Naive thymus-derived CD4-positive, alpha-beta T cell (primary cell): ENCODE results near the gene TTC34. TPM values are rescaled to one million over a fixed set of nuclear protein-coding genes. Genes with fewer than 3 reads are reported as not detected.
"Not testable (repeated sequence)": the region's sequence is repeated elsewhere in the genome, so short reads cannot be mapped to it uniquely, and the experiment has no call there.

Experiments
- ATAC-seq: fragments of 150-1000 bp; cut with Tn5 transposase; 2 replicates; pipeline ENCODE4 v1.10.0; 2021; ENCODE audit warnings: mild to moderate bottlenecking, moderate library complexity
- CTCF ChIA-PET: fragments of 350-600 bp; sonication (Branson Sonifier 250); formaldehyde crosslinking; loops from one replicate; lab custom pipeline; 2021; ENCODE audit warnings: antibody characterized with exemption; lab: Charles Lee
- POLR2A ChIA-PET: fragments of 350-600 bp; sonication (Branson Sonifier 250); formaldehyde crosslinking; loops from one replicate; lab custom pipeline; 2021; ENCODE audit warnings: antibody characterized with exemption, inconsistent platforms; lab: Charles Lee
- DNase-seq, 9 donors: peaks; one replicate each; pipeline versions ENCODE4 v3.0.0 to v3.0.0-alpha.2; 2020 to 2022; ENCODE audit warnings: mixed read lengths in 1 of 9
- H3K27ac ChIP-seq: one replicate; pipeline ENCODE4 v1.7.0; 2013; ENCODE audit warnings: mild to moderate bottlenecking, low read depth, low read length, moderate library complexity
- H3K27me3 ChIP-seq, 2 donors: one replicate each; pipeline ENCODE4 v1.7.0; 2013; ENCODE audit warnings: low read length in 2 of 2, mild to moderate bottlenecking in 2 of 2, moderate library complexity in 2 of 2; ENCODE audit not compliant: control insufficient read depth in 2 of 2, insufficient read depth in 2 of 2
- H3K36me3 ChIP-seq, 3 experiments: 1 replicate in 2 of 3; 2 replicates in 1 of 3; pipeline ENCODE4 v1.7.0; 2013; ENCODE audit warnings: low read length in 3 of 3, mild to moderate bottlenecking in 3 of 3, moderate library complexity in 1 of 3; ENCODE audit not compliant: insufficient read depth in 3 of 3, control insufficient read depth in 2 of 3
- H3K4me1 ChIP-seq, 2 donors: one replicate each; pipeline ENCODE4 v1.7.0; 2013; ENCODE audit warnings: low read length in 2 of 2, mild to moderate bottlenecking in 2 of 2, moderate library complexity in 1 of 2; ENCODE audit not compliant: control insufficient read depth in 2 of 2, insufficient read depth in 2 of 2
- H3K4me3 ChIP-seq: 2 replicates; pipeline ENCODE4 v1.7.0; 2013; ENCODE audit warnings: mild to moderate bottlenecking, low read length
- H3K9me3 ChIP-seq, 3 experiments: 1 replicate in 2 of 3; 2 replicates in 1 of 3; pipeline ENCODE4 v1.7.0; 2013; ENCODE audit warnings: low read length in 3 of 3; ENCODE audit not compliant: control insufficient read depth in 2 of 3
- H3K27ac Mint-ChIP-seq, 9 donors: one replicate each; pipeline ENCODE4 v1.8.0; 2020 to 2022; ENCODE audit warnings: mixed read lengths in 9 of 9, mild to moderate bottlenecking in 8 of 9, moderate library complexity in 5 of 9, inconsistent platforms in 2 of 9
- H3K27me3 Mint-ChIP-seq, 5 donors: one replicate each; pipeline ENCODE4 v1.8.0; 2021 to 2022; ENCODE audit warnings: mixed read lengths in 5 of 5, mild to moderate bottlenecking in 1 of 5
- H3K36me3 Mint-ChIP-seq, 5 donors: one replicate each; pipeline ENCODE4 v1.8.0; 2020 to 2022; ENCODE audit warnings: mixed read lengths in 5 of 5, mild to moderate bottlenecking in 3 of 5, inconsistent platforms in 1 of 5
- H3K4me1 Mint-ChIP-seq, 7 donors: one replicate each; pipeline ENCODE4 v1.8.0; 2020 to 2022; ENCODE audit warnings: mixed read lengths in 7 of 7, mild to moderate bottlenecking in 3 of 7, inconsistent platforms in 1 of 7
- H3K4me3 Mint-ChIP-seq, 10 donors: one replicate each; pipeline ENCODE4 v1.8.0; 2020 to 2022; ENCODE audit warnings: mild to moderate bottlenecking in 10 of 10, mixed read lengths in 10 of 10, moderate library complexity in 6 of 10, inconsistent platforms in 2 of 10
- H3K9me3 Mint-ChIP-seq, 11 donors: one replicate each; pipeline ENCODE4 v1.8.0; 2020 to 2022; ENCODE audit warnings: mixed read lengths in 11 of 11, mild to moderate bottlenecking in 4 of 11, inconsistent platforms in 1 of 11, moderate library complexity in 1 of 11
- intact Hi-C, 2 donors: fragments of 100-400 bp; cut with micrococcal nuclease; formaldehyde crosslinking; loops; one replicate each; pipeline ENCODE4 v1.15.1; 2023
- polyA plus RNA-seq, 2 donors: library from polyadenylated mRNA; unstranded; fragments of 300-500 nt; fragmentation: Illumina TruSeq; gene quantifications; one replicate each; pipeline ENCODE4 v1.2.3, GENCODE V29; 2021
- total RNA-seq, 6 experiments: library from RNA in 5 of 6; stranded (reverse) in 5 of 6; gene quantifications; 1 replicate in 5 of 6; 2 replicates in 1 of 6; pipeline ENCODE4 v1.2.3 and lab custom pipeline; 2021 to 2026

Gene TTC34
- total and polyA plus RNA-seq, 7 experiments from 2014 or later, result 0.28 to 8.0 (median 2.1) TPM

DNA sequence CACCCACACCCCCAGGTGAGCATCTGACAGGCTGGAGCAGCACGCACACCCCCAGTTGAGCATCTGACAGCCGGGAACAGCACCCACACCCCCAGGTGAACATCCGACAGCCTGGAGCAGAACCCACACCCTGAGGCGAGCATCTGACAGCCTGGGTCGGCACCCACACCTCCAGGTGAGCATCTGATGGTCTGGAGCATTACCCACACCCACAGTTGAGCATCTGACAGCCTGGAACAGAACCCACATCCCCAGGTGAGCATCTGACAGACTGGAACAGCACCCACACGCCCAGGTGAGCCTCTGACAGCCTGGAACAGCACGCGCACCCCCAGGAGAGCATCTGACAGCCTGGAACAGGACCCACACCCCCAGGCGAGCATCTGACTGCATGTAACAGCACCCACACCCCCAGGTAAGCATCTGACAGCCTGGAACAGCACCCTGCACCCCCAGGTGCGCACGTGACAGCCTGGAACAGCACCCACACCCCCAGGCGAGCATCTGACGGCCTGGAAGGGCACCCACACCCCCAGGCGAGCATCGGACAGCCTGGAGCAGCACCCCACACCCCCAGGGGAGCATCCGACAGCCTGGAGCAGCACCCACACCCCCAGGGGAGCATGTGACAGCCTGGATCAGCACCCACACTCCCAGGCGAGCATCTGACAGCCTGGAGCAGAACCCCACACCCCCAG is 113.7 kb downstream of the TTC34 start:
- H3K36me3 Mint-ChIP-seq, H3K27ac Mint-ChIP-seq, ATAC-seq, H3K9me3 Mint-ChIP-seq, H3K9me3 ChIP-seq, H3K4me1 ChIP-seq, H3K27ac ChIP-seq, H3K4me3 ChIP-seq, H3K27me3 ChIP-seq, CTCF ChIA-PET, POLR2A ChIA-PET, H3K4me3 Mint-ChIP-seq, H3K36me3 ChIP-seq, H3K4me1 Mint-ChIP-seq, intact Hi-C loops: not testable (repeated sequence)
- DNase-seq, result peak in 2 of 9 donors; percentile 17 to 20
- H3K27me3 Mint-ChIP-seq, result peaks cover 0 to 25% (median 3%) of the 10 kb centered on the region in 5 donors

DNA sequence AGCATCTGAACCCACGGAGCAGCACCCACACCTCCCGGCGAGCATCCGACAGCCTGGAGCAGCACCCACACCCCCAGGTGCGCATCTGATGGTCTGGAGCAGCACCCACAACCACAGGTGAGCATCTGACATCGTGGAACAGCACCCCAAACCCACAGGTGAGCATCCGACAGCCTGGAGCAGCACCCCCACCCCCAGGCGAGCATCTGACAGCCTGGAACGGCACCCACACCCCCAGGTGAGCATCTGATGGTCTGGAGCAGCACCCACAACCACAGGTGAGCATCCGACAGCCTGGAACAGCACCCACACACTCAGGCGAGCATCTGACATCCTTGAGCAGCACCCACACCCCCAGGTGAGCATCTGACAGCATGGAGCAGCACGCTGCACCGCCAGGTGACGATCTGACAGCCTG is 114.3 kb downstream of the TTC34 start:
- H3K4me3 ChIP-seq, intact Hi-C loops, H3K27me3 ChIP-seq, H3K9me3 ChIP-seq, ATAC-seq, H3K27ac ChIP-seq, H3K4me1 Mint-ChIP-seq, H3K4me3 Mint-ChIP-seq, H3K27ac Mint-ChIP-seq, POLR2A ChIA-PET, H3K36me3 Mint-ChIP-seq, CTCF ChIA-PET, H3K36me3 ChIP-seq, H3K4me1 ChIP-seq, H3K9me3 Mint-ChIP-seq: not testable (repeated sequence)
- DNase-seq, result peak in 1 of 9 donors; percentile 5
- peaks cover 0 to 25% (median 3%) of the 10 kb centered on the region in 5 donors for H3K27me3 Mint-ChIP-seq

DNA sequence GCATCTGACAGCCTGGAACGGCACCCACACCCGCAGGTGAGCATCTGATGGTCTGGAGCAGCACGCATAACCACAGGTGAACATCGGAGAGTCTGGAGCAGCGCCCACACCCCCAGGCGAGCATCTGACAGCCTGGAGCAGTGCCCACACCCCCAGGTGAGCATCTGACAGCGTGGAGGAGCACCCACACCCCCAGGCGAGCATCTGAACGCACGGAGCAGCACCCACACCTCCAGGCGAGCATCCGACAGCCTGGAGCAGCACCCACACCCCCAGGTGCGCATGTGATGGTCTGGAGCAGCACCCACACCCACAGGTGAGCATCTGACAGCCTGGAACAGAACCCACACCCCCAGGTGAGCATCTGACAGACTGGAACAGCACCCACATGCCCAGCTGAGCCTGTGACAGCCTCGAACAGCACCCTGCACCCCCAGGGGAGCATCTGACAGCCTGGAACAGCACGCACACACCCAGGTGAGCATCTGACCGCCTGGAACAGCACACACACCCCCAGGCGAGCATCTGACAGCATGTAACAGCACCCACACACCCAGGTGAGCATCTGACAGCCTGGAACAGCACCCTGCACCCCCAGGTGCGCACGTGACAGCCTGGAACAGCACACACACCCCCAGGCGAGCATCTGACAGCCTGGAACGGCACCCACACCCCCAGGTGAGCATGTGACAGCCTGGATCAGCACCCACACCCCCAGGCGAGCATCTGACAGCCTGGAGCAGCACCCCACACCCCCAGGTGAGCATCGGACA is 115.2 kb downstream of the TTC34 start:
- H3K4me3 Mint-ChIP-seq, H3K27ac Mint-ChIP-seq, H3K9me3 Mint-ChIP-seq, ATAC-seq, H3K9me3 ChIP-seq, H3K36me3 ChIP-seq, H3K4me1 ChIP-seq, H3K27me3 ChIP-seq, DNase-seq, H3K4me1 Mint-ChIP-seq, H3K36me3 Mint-ChIP-seq, intact Hi-C loops, H3K4me3 ChIP-seq, H3K27ac ChIP-seq, CTCF ChIA-PET, POLR2A ChIA-PET: not testable (repeated sequence)
- peaks cover 0 to 25% (median 3%) of the 10 kb centered on the region in 5 donors for H3K27me3 Mint-ChIP-seq

DNA sequence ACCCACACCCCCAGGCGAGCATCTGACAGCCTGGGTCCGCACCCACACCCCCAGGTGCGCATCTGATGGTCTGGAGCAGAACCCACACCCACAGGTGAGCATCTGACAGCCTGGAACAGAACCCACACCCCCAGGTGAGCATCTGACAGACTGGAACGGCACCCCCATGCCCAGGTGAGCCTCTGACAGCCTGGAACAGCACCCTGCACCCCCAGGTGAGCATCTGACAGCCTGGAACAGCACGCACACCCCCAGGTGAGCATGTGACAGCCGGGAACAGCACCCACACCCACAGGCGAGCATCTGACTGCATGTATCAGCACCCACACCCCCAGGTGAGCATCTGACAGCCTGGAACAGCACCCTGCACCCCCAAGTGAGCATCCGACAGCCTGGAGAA is 115.8 kb downstream of the TTC34 start:
- H3K27ac ChIP-seq, CTCF ChIA-PET, H3K36me3 Mint-ChIP-seq, ATAC-seq, H3K36me3 ChIP-seq, H3K27ac Mint-ChIP-seq, H3K27me3 ChIP-seq, H3K4me1 ChIP-seq, DNase-seq, H3K4me3 Mint-ChIP-seq, H3K9me3 Mint-ChIP-seq, POLR2A ChIA-PET, intact Hi-C loops, H3K4me3 ChIP-seq, H3K4me1 Mint-ChIP-seq, H3K9me3 ChIP-seq: not testable (repeated sequence)
- peaks cover 0 to 25% (median 3%) of the 10 kb centered on the region in 5 donors for H3K27me3 Mint-ChIP-seq

DNA sequence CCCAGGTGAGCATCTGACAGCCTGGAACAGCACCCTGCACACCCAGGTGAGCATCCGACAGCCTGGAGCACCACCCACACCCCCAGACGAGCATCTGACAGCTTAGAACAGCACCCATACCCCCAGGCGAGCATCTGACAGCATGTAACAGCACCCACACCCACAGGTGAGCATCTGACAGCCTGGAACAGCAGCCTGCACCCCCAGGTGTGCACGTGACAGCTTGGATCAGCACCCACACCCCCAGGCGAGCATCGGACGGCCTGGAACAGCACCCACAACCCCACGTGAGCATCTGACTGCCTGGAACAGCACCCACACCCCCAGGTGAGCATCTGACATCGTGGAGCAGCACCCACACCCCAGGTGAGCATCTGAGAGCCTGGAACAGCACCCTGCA is 116.6 kb downstream of the TTC34 start:
- H3K36me3 Mint-ChIP-seq, H3K4me1 Mint-ChIP-seq, POLR2A ChIA-PET, H3K27ac ChIP-seq, H3K9me3 ChIP-seq, H3K27ac Mint-ChIP-seq, intact Hi-C loops, H3K9me3 Mint-ChIP-seq, H3K36me3 ChIP-seq, ATAC-seq, DNase-seq, CTCF ChIA-PET, H3K4me3 ChIP-seq, H3K4me3 Mint-ChIP-seq, H3K27me3 ChIP-seq, H3K4me1 ChIP-seq: not testable (repeated sequence)
- peaks cover 0 to 25% (median 3%) of the 10 kb centered on the region in 5 donors for H3K27me3 Mint-ChIP-seq

DNA sequence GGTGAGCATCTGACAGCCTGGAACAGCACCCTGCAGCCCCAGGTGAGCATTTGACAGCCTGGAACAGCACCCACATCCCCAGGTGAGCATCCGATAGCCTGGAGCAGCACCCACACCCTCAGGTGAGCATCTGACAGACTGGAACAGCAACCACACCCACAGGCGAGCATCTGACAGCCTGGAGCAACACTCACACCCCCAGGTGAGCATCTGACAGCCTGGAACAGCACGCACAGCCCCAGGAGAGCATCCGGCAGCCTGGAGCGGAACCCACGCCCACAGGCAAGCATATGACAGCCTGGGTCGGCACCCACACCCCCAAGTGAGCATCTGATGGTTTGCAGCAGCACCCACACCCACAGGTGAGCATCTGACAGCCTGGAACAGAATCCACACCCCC is 117.5 kb downstream of the TTC34 start:
- CTCF ChIA-PET, H3K4me1 ChIP-seq, H3K36me3 Mint-ChIP-seq, H3K9me3 ChIP-seq, ATAC-seq, H3K4me1 Mint-ChIP-seq, H3K27me3 ChIP-seq, H3K36me3 ChIP-seq, intact Hi-C loops, POLR2A ChIA-PET, H3K9me3 Mint-ChIP-seq, H3K4me3 Mint-ChIP-seq, H3K27ac ChIP-seq, H3K4me3 ChIP-seq: not testable (repeated sequence)
- H3K27ac Mint-ChIP-seq, result peak overlapping the region in 1 of 9 donors; percentile 20
- DNase-seq, result peak in 4 of 9 donors; percentile 17 to 41 (median 33)
- H3K27me3 Mint-ChIP-seq, result peaks cover 0 to 25% (median 3%) of the 10 kb centered on the region in 5 donors

DNA sequence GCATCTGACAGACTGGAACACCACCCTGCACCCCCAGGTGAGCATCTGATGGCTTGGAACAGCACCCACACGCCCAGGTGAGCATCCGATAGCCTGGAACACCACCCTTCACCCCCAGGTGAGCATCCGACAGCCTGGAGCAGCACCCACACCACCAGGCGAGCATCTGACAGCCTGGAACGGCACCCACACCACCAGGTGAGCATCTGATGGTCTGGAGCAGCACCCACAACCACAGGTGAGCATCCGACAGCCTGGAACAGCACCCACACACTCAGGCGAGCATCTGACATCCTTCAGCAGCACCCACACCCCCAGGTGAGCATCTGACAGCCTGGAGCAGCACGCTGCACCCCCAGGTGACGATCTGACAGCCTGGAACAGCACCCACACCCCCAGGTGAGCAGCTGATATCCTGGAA is 118.2 kb downstream of the TTC34 start:
- intact Hi-C loops, ATAC-seq, H3K36me3 ChIP-seq, CTCF ChIA-PET, DNase-seq, H3K4me3 ChIP-seq, H3K4me1 ChIP-seq, H3K36me3 Mint-ChIP-seq, H3K9me3 Mint-ChIP-seq, POLR2A ChIA-PET, H3K27ac Mint-ChIP-seq, H3K9me3 ChIP-seq, H3K27ac ChIP-seq, H3K4me3 Mint-ChIP-seq, H3K4me1 Mint-ChIP-seq, H3K27me3 ChIP-seq: not testable (repeated sequence)
- H3K27me3 Mint-ChIP-seq, result peaks cover 0 to 25% (median 3%) of the 10 kb centered on the region in 5 donors
